ENCODE measurements around the gene LRRC7.

LRRC7 gene

DNA sequence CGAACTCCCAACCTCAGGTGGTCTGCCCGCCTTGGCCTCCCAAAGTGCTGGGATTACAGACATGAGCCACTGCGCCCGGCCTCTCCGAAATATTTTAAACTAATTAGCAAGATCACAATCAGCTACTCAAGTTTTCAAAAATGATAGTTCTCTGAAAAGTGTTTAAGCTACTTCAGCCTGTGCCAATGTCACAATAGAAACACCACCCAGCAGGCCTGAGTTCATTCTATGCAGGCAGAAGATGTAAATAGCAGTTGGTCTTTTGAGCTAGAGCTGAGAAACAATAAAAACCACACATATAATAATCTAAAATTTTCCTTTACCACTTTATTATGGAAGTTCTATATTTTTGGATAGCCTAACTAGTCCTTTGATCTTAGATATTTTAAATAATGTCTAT is 541.5 kb downstream of the LRRC7 start:
- Histone ChIP-seq H3K36me3 (replicated peaks in 1 of 2; ENCODE audit: control insufficient read depth in 2 of 2, insufficient read depth in 2 of 2, low read length in 2 of 2) (no peaks in the 10 kb centered on the region), H3K18ac (ENCODE audit: low read length) (no peak overlapping the region), H2BK5ac (ENCODE audit: low read length) (no peak overlapping the region), H3K4me1 (ENCODE audit: control insufficient read depth in 2 of 2, insufficient read depth in 1 of 2, low read depth in 1 of 2, low read length in 2 of 2) (no peaks in the 10 kb centered on the region), H2BK12ac (ENCODE audit: low read length) (no peak overlapping the region), H3K79me1 (ENCODE audit: low read depth, low read length) (no peaks in the 10 kb centered on the region), H3K14ac (ENCODE audit: low read length) (no peak overlapping the region), H3K9me3 (replicated peaks in 1 of 2; ENCODE audit: control insufficient read depth in 2 of 2, insufficient read depth in 1 of 2, low read depth in 1 of 2, low read length in 2 of 2) (no peaks in the 10 kb centered on the region), H3K27ac (replicated peaks; ENCODE audit: low read length) (no peak overlapping the region), H3K4me3 (ENCODE audit: low read length in 2 of 2) (no peak overlapping the region), H4K91ac (ENCODE audit: low read depth, low read length, poor library complexity) (no peak overlapping the region), H3K27me3 (ENCODE audit: control insufficient read depth in 3 of 3, insufficient read depth in 3 of 3, low read depth in 1 of 3, low read length in 3 of 3) (no peaks in the 10 kb centered on the region), H2AFZ (ENCODE audit: low read length) (no peak overlapping the region), H3K9ac (ENCODE audit: low read depth, low read length, poor library complexity) (no peak overlapping the region), H4K8ac (ENCODE audit: low read depth, low read length) (no peak overlapping the region), H3K4me2 (ENCODE audit: insufficient read depth, low read length, poor library complexity, severe bottlenecking) (no peak overlapping the region), H2BK120ac (ENCODE audit: low read depth, low read length) (no peak overlapping the region), H3K23ac (ENCODE audit: low read depth, low read length, poor library complexity) (no peak overlapping the region), H2AK5ac (ENCODE audit: low read depth, low read length) (no peak overlapping the region), H2BK15ac (ENCODE audit: low read length) (no peak overlapping the region), H3K4ac (ENCODE audit: low read length) (no peak overlapping the region)
- no peak for DNase-seq (ENCODE audit: low spot score)
- no CpG with 5 or more reads among the region's 5 CpGs for WGBS, 2 donors (ENCODE audit: extremely low coverage in 2 of 2, insufficient read length in 2 of 2, insufficient replicate concordance in 1 of 2)

GRCh38 chr1:70112838-70113237 is 545.1 kb downstream of the LRRC7 start:
- H2BK12ac ChIP-seq (ENCODE audit: low read length): no peak overlapping the region
- H2AFZ ChIP-seq (ENCODE audit: low read length): no peak overlapping the region
- no peak overlapping the region for H3K14ac ChIP-seq (ENCODE audit: low read length)
- no peak overlapping the region for H3K4ac ChIP-seq (ENCODE audit: low read length)
- no peak overlapping the region for H3K18ac ChIP-seq (ENCODE audit: low read length)
- H3K79me1 ChIP-seq (ENCODE audit: low read depth, low read length): no peaks in the 10 kb centered on the region
- H3K4me3 ChIP-seq (ENCODE audit: low read length in 2 of 2): no peak overlapping the region
- H2BK15ac ChIP-seq (ENCODE audit: low read length): no peak overlapping the region
- H2AK5ac ChIP-seq (ENCODE audit: low read depth, low read length): no peak overlapping the region
- no peak overlapping the region for H3K9ac ChIP-seq (ENCODE audit: low read depth, low read length, poor library complexity)
- H3K36me3 ChIP-seq (replicated peaks in 1 of 2; ENCODE audit: control insufficient read depth in 2 of 2, insufficient read depth in 2 of 2, low read length in 2 of 2): no peaks in the 10 kb centered on the region
- H2BK120ac ChIP-seq (ENCODE audit: low read depth, low read length): no peak overlapping the region
- WGBS, 2 donors (ENCODE audit: extremely low coverage in 2 of 2, insufficient read length in 2 of 2, insufficient replicate concordance in 1 of 2): no CpG with 5 or more reads among the region's 5 CpGs
- no peak overlapping the region for H3K4me2 ChIP-seq (ENCODE audit: insufficient read depth, low read length, poor library complexity, severe bottlenecking)
- H4K8ac ChIP-seq (ENCODE audit: low read depth, low read length): no peak overlapping the region
- no peak for DNase-seq (ENCODE audit: low spot score)
- H2BK5ac ChIP-seq (ENCODE audit: low read length): no peak overlapping the region
- no peaks in the 10 kb centered on the region for H3K4me1 ChIP-seq (ENCODE audit: control insufficient read depth in 2 of 2, insufficient read depth in 1 of 2, low read depth in 1 of 2, low read length in 2 of 2)
- H3K27ac ChIP-seq (replicated peaks; ENCODE audit: low read length): no peak overlapping the region
- no peaks in the 10 kb centered on the region for H3K27me3 ChIP-seq (ENCODE audit: control insufficient read depth in 3 of 3, insufficient read depth in 3 of 3, low read depth in 1 of 3, low read length in 3 of 3)
- H3K9me3 ChIP-seq (replicated peaks in 1 of 2; ENCODE audit: control insufficient read depth in 2 of 2, insufficient read depth in 1 of 2, low read depth in 1 of 2, low read length in 2 of 2): no peaks in the 10 kb centered on the region
- no peak overlapping the region for H3K23ac ChIP-seq (ENCODE audit: low read depth, low read length, poor library complexity)
- H4K91ac ChIP-seq (ENCODE audit: low read depth, low read length, poor library complexity): no peak overlapping the region

GRCh38 chr1:70115315-70115714 is 547.6 kb downstream of the LRRC7 start:
- Histone ChIP-seq H2BK15ac (ENCODE audit: low read length) (no peak overlapping the region), H3K27me3 (ENCODE audit: control insufficient read depth in 3 of 3, insufficient read depth in 3 of 3, low read depth in 1 of 3, low read length in 3 of 3) (no peaks in the 10 kb centered on the region), H4K8ac (ENCODE audit: low read depth, low read length) (no peak overlapping the region), H2BK5ac (ENCODE audit: low read length) (no peak overlapping the region), H3K36me3 (replicated peaks in 1 of 2; ENCODE audit: control insufficient read depth in 2 of 2, insufficient read depth in 2 of 2, low read length in 2 of 2) (no peaks in the 10 kb centered on the region), H4K91ac (ENCODE audit: low read depth, low read length, poor library complexity) (no peak overlapping the region), H2AFZ (ENCODE audit: low read length) (no peak overlapping the region), H3K14ac (ENCODE audit: low read length) (no peak overlapping the region), H3K9me3 (replicated peaks in 1 of 2; ENCODE audit: control insufficient read depth in 2 of 2, insufficient read depth in 1 of 2, low read depth in 1 of 2, low read length in 2 of 2) (no peaks in the 10 kb centered on the region), H3K4ac (ENCODE audit: low read length) (no peak overlapping the region), H3K4me3 (ENCODE audit: low read length in 2 of 2) (no peak overlapping the region), H3K4me1 (ENCODE audit: control insufficient read depth in 2 of 2, insufficient read depth in 1 of 2, low read depth in 1 of 2, low read length in 2 of 2) (no peaks in the 10 kb centered on the region), H2AK5ac (ENCODE audit: low read depth, low read length) (no peak overlapping the region), H3K27ac (replicated peaks; ENCODE audit: low read length) (no peak overlapping the region), H3K79me1 (ENCODE audit: low read depth, low read length) (no peaks in the 10 kb centered on the region), H3K23ac (ENCODE audit: low read depth, low read length, poor library complexity) (no peak overlapping the region), H3K4me2 (ENCODE audit: insufficient read depth, low read length, poor library complexity, severe bottlenecking) (no peak overlapping the region), H2BK12ac (ENCODE audit: low read length) (no peak overlapping the region), H3K18ac (ENCODE audit: low read length) (no peak overlapping the region), H3K9ac (ENCODE audit: low read depth, low read length, poor library complexity) (no peak overlapping the region), H2BK120ac (ENCODE audit: low read depth, low read length) (no peak overlapping the region)
- WGBS, 2 donors (ENCODE audit: extremely low coverage in 2 of 2, insufficient read length in 2 of 2, insufficient replicate concordance in 1 of 2): no CpG with 5 or more reads among the region's 3 CpGs
- DNase-seq (ENCODE audit: low spot score): no peak

- Histone ChIP-seq H3K23ac (ENCODE audit: low read depth, low read length, poor library complexity) (no peak overlapping the region), H2BK12ac (ENCODE audit: low read length) (no peak overlapping the region), H3K18ac (ENCODE audit: low read length) (no peak overlapping the region), H3K14ac (ENCODE audit: low read length) (no peak overlapping the region), H2BK15ac (ENCODE audit: low read length) (no peak overlapping the region), H3K79me1 (ENCODE audit: low read depth, low read length) (no peaks in the 10 kb centered on the region), H2BK5ac (ENCODE audit: low read length) (no peak overlapping the region), H3K9ac (ENCODE audit: low read depth, low read length, poor library complexity) (no peak overlapping the region), H2AFZ (ENCODE audit: low read length) (no peak overlapping the region), H3K36me3 (replicated peaks in 1 of 2; ENCODE audit: control insufficient read depth in 2 of 2, insufficient read depth in 2 of 2, low read length in 2 of 2) (no peaks in the 10 kb centered on the region), H3K9me3 (replicated peaks in 1 of 2; ENCODE audit: control insufficient read depth in 2 of 2, insufficient read depth in 1 of 2, low read depth in 1 of 2, low read length in 2 of 2) (no peaks in the 10 kb centered on the region), H2BK120ac (ENCODE audit: low read depth, low read length) (no peak overlapping the region), H2AK5ac (ENCODE audit: low read depth, low read length) (no peak overlapping the region), H3K4ac (ENCODE audit: low read length) (no peak overlapping the region), H3K27ac (replicated peaks; ENCODE audit: low read length) (no peak overlapping the region), H3K27me3 (ENCODE audit: control insufficient read depth in 3 of 3, insufficient read depth in 3 of 3, low read depth in 1 of 3, low read length in 3 of 3) (no peaks in the 10 kb centered on the region), H3K4me1 (ENCODE audit: control insufficient read depth in 2 of 2, insufficient read depth in 1 of 2, low read depth in 1 of 2, low read length in 2 of 2) (no peaks in the 10 kb centered on the region), H4K91ac (ENCODE audit: low read depth, low read length, poor library complexity) (no peak overlapping the region), H3K4me2 (ENCODE audit: insufficient read depth, low read length, poor library complexity, severe bottlenecking) (no peak overlapping the region), H4K8ac (ENCODE audit: low read depth, low read length) (no peak overlapping the region), H3K4me3 (ENCODE audit: low read length in 2 of 2) (no peak overlapping the region)
- no peak for DNase-seq (ENCODE audit: low spot score)
Observed at GRCh38 chr1:70117046-70117445, 549.3 kb downstream of the LRRC7 start.

All from neuronal stem cell (in vitro differentiated cells).